ENCODE results near the gene SOX18.

GRCh38 chr20:64021124-64021975, 28.1 kb downstream of the SOX18 start:
- TF ChIP-seq STAT1 (IDR thresholded peaks at IDR 0.05; ENCODE audit: unreplicated experiment): no peak
- no peak for TF ChIP-seq EZH2phosphoT487 (IDR thresholded peaks at IDR 0.05; ENCODE audit: unreplicated experiment)
- TF ChIP-seq CTCF (conservative IDR thresholded peaks at IDR 0.05; ENCODE audit: low read depth in 2 of 2): no peak
- no peak for TF ChIP-seq POLR2AphosphoS5 (IDR thresholded peaks at IDR 0.05; ENCODE audit: low read depth)
- no peak for TF ChIP-seq REST (IDR thresholded peaks at IDR 0.05; ENCODE audit: unreplicated experiment)
- TF ChIP-seq CREB1 (CRISPR knock-in tag; IDR thresholded peaks at IDR 0.05; ENCODE audit: low read depth): no peak
- no peak for TF ChIP-seq EZH2 (IDR thresholded peaks at IDR 0.05; ENCODE audit: low read depth, unreplicated experiment)
- TF ChIP-seq ETS1 (IDR thresholded peaks at IDR 0.05): no peak
- no peak for TF ChIP-seq JUNB (IDR thresholded peaks at IDR 0.05; ENCODE audit: unreplicated experiment)
- no peak for TF ChIP-seq ZNF331 (CRISPR knock-in tag; IDR thresholded peaks at IDR 0.05; ENCODE audit: low read depth)
- no peak for TF ChIP-seq ZNF114 (CRISPR knock-in tag; IDR thresholded peaks at IDR 0.05)
- TF ChIP-seq NANOG (IDR thresholded peaks at IDR 0.05; ENCODE audit: borderline replicate concordance): no peak
- no peak for TF ChIP-seq ZNF462 (CRISPR knock-in tag; IDR thresholded peaks at IDR 0.05)

Measured in GM23338 (cell line).